GM12864 (cell line): Measurements from ENCODE around the gene NAALADL2.

Experiments used
- DNase-seq: peaks from one replicate; pipeline ENCODE4 v3.0.0-alpha.2; 2011; ENCODE audit warnings: low read depth
- H3K4me3 ChIP-seq: 2 replicates; pipeline ENCODE4 v1.5.1; 2011; ENCODE audit warnings: mild to moderate bottlenecking, low read depth, low read length, control low read depth
- TF ChIP-seq, protein P1 (sequence below): IDR thresholded peaks from 2 replicates; pipeline ENCODE4 v1.5.1; 2011; ENCODE audit warnings: low read depth, mild to moderate bottlenecking, moderate library complexity, low read length, control low read depth, inconsistent platforms; ENCODE audit errors: missing control alignments

Gene NAALADL2

DNA sequence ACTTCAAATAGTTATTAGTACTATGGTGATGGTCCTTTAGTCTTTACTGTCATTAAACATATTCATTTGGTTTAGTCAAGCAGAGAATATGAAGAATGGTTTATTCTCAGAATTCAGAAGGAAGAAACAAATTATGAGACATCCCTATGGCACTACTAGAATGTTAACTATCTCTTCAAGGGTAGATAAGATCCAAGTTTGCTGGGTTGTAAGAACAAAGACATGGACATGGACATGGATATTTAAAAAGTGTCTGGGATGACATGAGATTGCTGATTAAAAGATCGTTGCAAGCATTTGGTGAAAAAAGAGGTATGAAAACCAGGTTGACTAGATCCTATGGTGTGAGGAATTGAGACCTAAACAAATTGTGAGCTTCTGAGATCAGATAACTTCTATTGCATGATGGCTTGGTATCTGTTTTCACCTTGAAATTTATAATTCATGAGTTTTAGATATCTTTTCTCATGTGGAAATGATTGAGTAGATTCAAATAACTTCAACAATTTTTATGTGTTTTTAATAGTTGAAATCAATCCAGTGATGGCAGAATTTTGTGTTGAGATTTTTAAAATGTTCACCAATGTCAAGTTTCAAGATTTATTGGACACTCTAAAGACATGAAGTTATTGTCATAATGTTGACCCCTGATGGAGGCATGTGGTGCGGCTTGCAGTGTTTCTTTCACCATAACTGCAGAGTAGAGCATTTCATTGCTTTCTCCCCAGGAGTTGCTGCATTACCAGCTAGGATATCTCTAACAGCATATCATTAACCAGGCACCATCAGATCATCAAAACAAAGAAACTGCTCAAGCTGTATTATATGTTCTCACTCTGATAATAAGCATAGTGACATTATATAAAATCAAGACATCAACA, 72.6 kb downstream of the NAALADL2 start:
- DNase-seq, result no peak
- H3K4me3 ChIP-seq, result no peak overlapping the region
- TF ChIP-seq, protein P1, sequence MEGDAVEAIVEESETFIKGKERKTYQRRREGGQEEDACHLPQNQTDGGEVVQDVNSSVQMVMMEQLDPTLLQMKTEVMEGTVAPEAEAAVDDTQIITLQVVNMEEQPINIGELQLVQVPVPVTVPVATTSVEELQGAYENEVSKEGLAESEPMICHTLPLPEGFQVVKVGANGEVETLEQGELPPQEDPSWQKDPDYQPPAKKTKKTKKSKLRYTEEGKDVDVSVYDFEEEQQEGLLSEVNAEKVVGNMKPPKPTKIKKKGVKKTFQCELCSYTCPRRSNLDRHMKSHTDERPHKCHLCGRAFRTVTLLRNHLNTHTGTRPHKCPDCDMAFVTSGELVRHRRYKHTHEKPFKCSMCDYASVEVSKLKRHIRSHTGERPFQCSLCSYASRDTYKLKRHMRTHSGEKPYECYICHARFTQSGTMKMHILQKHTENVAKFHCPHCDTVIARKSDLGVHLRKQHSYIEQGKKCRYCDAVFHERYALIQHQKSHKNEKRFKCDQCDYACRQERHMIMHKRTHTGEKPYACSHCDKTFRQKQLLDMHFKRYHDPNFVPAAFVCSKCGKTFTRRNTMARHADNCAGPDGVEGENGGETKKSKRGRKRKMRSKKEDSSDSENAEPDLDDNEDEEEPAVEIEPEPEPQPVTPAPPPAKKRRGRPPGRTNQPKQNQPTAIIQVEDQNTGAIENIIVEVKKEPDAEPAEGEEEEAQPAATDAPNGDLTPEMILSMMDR, result no peak

DNA sequence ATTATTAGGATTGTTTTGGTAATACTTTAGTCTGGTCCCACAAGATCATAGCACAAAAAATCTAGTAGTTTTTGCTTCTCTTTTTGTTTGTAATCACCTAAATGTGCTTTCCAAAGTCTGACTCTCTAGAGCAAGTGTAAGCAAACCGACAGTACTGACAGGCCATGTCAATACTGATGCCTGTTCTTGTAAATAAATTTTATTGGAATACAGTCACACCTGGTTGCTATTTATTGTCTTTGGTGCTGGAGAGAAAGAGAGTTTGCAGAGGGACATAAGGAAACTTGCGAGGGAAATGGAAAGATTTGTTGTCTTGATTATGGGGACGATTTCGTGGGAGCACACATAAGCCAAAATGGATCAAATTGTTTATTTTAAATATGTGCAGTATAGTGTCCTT, 77.5 kb downstream of the NAALADL2 start:
- TF ChIP-seq, protein P1, result no peak
- DNase-seq, result no peak
- H3K4me3 ChIP-seq, result no peak overlapping the region

DNA sequence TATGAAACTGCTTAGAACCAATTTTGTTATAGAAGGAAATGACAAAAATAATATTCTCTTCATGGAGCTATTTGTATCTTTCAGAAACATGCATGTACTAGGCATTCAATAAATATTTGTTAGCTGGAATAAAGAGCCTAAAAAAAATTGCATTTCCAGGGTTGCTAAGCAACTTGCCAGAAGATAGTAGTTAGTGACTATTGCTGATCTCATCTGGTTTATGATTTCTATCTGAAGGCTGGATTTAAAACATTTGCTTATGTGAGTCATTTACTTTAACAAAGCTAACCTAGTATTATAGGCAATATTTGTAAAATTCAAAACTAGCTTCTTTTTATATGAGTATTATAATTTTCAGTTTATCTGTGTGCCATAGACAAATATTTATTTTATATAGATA, 78.3 kb downstream of the NAALADL2 start:
- DNase-seq, result no peak
- TF ChIP-seq, protein P1, result no peak
- H3K4me3 ChIP-seq, result no peak overlapping the region

DNA sequence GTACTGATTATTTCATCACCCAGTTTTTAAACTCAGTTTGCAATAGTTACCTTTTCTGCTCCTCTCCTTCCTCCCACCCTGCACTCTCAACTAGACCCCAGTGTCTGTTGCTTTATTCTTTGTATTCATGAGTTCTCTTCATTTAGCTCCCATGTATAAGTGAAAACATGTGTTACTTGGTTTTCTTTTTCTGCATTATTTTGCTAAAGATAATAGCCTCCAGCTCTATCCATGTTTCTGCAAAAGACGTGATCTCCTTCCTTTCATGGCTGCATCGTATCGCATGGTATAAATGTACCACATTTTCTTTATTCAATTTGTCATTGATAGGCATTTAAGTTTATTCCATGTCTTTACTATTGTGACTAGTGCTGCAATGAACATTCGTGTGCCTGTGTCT, 79.0 kb downstream of the NAALADL2 start:
- H3K4me3 ChIP-seq, result no peak overlapping the region
- TF ChIP-seq, protein P1, result no peak
- no peak for DNase-seq

DNA sequence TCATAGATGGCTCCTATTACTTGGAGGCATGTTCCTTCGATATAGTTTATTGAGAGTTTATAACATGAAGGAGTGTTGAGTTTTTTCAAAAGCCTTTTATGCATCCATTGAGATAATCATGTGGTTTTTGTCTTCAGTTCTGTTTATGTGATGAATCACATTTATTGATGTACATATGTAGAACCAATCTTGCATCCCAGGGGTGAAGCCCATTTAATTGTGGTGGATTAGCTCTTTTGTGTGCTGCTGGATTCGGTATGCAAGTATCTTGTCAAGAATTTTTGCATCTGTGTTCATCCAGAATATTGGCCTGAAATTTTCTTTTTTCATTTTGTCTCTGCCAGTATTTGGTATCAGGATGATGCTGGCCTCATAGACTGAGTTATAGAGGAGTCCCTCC, 81.0 kb downstream of the NAALADL2 start:
- TF ChIP-seq, protein P1, result no peak
- H3K4me3 ChIP-seq, result no peak overlapping the region
- DNase-seq, result no peak

DNA sequence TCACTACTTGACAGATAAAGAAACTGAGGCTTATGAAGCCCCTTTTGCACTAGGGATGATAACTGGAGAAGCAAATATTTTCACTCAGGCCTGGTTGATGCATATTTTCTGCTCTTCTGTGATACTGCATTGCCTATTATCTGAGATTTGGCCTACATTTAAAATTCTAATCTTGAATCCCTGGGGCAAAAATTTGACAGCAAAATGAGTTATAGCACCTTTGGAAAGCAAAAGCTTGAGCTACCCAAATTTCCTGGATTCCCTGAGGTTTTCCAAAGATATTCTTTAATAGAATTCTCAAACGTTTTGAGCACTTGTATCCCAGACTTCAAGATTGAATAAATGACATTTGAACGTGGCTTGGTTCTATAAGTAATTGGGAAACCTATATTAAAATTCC, 86.1 kb downstream of the NAALADL2 start:
- no peak for DNase-seq
- no peak overlapping the region for H3K4me3 ChIP-seq
- TF ChIP-seq, protein P1, result no peak

DNA sequence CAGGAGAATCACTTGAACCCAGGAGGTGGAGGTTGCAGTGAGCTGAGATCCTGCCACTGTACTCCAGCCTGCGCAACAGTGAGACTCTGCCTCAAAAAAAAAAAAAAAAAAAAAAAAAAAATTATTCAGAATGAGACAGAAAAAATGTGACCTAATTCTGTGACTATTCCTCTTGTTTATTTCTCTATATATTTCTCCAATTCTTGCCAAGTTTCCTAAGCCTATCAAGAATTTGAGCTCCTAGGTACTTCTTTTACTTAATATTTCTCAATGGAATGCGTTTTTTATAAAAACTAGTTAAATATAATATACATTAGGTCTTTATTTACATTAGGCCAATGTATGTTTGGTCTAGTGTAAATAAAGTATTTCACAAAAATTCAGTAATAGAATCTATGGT, 86.8 kb downstream of the NAALADL2 start:
- DNase-seq, result no peak
- TF ChIP-seq, protein P1, result no peak

More for the DNA sequence above, 86.8 kb downstream of the NAALADL2 start:
- no peak overlapping the region for H3K4me3 ChIP-seq
